Femur (tissue), 1 donor: ENCODE data around the gene PTPN14.

Experiments used
- DNase-seq: peaks from one replicate; pipeline ENCODE4 v3.0.0-alpha.2; 2017

PTPN14 gene

DNA sequence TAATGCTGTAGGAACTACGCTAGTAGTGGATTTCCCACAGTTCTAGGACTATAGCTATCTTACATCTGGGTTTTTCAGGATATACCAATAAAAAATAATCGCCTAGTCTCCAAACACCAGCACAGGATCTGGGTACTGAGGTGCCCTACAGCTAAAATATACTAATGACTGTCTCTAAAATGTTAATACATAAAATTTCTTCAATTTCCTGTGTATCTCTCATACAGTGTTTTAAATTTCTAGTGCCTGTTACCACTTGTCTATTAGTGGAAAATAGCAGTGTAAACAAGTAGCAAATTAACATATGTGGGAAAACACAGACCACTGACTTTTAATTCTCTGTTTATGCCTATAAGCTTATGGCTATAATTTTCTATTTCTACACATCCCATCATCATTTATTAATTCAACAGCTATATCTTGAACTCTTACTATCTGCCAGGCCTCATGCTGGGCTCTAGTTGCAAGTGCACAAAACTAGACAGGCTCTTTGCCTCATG is 16.1 kb upstream of the PTPN14 start:
- DNase-seq: no peak

DNA sequence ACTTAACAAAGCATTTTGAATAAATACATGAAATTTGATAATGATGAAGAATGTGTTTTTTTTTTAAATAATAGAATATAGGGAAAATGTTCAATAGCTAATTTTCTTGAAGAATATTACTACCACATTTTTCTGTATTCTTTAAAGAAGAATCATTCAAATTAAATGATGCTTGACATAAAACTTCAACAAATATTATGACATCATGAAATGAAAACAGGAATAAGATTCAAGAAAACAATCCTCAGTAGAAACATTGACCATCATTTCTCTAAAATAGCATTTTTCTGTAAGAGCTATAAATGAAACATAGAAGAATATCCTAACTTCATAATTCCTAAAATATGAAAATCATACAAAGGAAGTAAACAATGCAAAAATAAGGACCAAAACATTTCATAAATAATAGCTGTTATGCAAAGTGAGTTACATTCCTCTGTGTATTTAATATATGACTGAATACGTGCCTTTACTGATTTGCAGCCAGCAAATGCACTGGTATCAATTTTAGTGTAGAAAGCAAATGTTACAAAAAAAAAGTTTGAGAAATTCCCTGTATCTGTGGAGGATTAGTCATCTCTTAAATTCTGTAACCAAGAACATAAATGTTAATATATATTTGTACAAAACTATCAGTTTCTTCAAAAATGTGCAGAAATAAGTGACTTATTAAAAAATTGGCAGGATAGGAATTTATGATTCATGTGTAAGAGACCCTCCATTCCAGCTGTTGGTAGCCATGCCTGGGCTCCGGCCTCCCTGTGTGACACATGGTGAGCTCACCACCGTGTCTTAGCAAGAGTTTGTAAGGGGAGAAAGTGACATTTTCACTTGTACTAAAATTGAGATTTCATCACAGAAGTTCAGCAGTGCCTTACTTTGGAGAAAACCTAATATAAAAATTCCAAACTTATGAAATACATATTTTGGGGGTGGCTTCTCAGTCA is 15.0 kb upstream of the PTPN14 start:
- no peak for DNase-seq

GRCh38 chr1:214565310-214565709 is 13.9 kb upstream of the PTPN14 start:
- no peak for DNase-seq

DNA sequence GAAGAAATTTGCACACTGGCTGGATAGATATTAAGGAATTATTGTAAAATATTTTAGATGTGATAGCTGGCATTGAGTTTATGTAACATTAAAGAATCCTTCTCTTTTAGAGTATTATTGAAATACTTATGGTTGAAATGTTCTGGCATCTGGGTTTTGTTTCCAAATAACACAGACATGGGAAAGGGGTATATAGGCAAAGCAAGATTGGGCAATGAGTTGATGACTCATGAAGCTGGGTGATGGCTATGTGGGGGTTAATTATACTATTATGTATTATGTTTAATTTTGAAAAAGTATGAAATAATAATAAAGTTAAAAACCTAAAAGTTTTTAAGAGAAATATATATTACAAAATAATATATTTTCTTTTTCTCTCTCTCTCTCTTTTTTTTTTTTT is 12.5 kb upstream of the PTPN14 start:
- DNase-seq: no peak

- no peak for DNase-seq
These were observed 6.7 kb upstream of the PTPN14 start for GRCh38 chr1:214557952-214558735.

DNA sequence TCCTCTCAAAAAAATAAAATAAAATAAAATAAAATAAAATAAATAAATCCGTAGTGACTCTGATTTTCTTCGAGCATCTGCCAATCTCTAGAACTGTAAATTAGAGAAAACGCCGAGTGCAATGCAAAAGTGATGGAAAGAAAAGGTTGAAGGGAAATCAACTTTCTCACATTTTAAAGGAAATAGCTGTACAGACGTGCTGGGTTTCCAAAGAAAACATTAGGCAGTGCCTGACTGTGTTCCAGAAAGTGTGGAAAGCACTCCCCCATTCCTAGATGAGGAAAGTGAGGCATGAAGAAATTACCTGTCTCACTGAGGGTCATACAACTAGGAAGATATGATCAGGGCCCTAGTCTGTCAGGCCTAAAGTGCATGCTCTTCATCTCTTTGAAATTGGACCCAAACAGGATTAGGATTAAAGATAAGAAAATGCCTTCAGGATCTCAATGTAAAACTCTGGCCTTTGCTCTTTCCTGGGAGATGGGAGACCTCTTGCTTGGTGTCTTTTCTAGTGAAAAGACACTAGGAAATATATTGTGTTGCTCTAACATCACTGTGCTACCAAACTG is 1.8 kb upstream of the PTPN14 start:
- no peak for DNase-seq

- peak; percentile 88 for DNase-seq
These were observed 789 bp upstream of the PTPN14 start for GRCh38 chr1:214552174-214552608.

- DNase-seq: peak; percentile 64
These were observed 456 bp downstream of the PTPN14 start for GRCh38 chr1:214550857-214551435.

GRCh38 chr1:214550013-214550856 is 1.2 kb downstream of the PTPN14 start:
- DNase-seq: peak; percentile 36

GRCh38 chr1:214549604-214550003 is 1.8 kb downstream of the PTPN14 start:
- no peak for DNase-seq

- DNase-seq: peak; percentile 63
These were observed 2.4 kb downstream of the PTPN14 start for GRCh38 chr1:214548988-214549387.

- DNase-seq: no peak
These were observed 3.1 kb downstream of the PTPN14 start for GRCh38 chr1:214548271-214548670.

- no peak for DNase-seq
These were observed 3.7 kb downstream of the PTPN14 start for GRCh38 chr1:214547747-214548146.

DNA sequence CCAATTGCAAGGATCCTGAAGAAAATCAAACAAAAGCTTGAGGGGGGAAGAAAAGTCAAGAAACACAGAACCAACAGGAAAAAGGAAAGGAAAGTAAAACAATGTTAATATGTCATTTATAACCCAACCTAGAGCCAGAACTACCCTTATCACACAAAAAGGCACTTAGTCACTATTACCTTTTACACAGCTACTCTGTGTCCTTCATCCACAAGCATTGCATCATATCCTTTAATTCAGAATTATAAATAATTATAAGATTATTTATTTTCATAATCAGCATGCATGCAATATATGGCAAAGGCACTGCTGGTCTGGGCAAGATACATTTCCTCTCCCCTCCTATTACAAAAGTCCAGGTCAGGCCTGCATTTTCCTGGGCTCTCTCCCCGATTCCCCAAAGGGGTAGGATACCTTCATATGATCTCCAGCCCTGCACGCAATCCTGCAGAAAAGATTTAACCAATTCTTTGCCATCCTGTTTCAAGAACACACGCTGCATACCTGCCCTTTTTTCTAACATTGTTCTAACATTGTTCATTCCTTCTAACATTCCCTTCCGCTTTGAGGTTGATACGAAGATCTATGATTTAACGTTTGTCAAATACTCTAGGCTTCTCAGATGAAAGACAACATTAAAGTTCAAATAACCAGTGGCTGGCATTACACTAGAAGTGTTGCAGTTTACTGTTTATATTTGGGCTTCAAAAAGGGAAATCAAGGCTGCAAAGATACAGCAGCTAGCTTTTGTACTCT is 4.3 kb downstream of the PTPN14 start:
- DNase-seq: no peak

DNA sequence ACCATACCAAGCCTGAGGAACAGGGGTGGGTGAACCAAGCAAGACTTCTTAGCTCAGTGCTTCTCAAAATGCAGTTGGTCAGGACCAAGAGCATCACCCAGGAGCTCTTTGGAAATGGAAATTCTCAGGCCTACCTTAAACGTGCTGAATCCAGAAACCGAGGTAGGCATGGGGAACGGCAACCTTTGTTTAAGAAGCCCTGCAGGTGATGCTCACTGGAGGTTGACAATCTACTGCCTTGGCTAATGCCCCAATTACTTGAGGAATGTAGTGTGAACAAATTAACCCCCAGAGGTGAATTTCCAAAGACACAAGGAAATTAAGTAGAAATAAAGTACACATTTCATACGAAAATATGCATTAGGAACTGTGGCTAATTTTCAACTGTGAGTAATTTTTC is 5.3 kb downstream of the PTPN14 start:
- no peak for DNase-seq

DNA sequence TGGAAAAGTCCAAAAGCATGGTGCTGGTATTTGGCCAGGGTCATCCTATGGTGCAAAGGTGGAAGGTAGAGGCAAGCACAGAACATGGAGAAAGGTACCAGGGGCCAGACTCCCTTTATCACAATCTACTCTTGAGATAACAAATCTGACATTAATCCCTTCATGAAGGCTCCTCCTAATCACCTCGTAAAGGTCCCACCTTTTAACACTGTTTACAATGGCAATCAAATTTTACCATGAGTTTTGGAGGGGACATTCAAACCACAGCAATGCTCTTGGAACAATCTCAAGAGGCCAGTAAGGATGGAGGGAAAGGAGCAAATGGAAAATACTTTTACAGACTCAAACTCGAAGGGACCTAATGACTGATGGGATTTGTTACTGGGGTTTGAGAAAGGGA is 6.1 kb downstream of the PTPN14 start:
- DNase-seq: no peak

- no peak for DNase-seq
These were observed 6.6 kb downstream of the PTPN14 start for GRCh38 chr1:214544791-214545190.

DNA sequence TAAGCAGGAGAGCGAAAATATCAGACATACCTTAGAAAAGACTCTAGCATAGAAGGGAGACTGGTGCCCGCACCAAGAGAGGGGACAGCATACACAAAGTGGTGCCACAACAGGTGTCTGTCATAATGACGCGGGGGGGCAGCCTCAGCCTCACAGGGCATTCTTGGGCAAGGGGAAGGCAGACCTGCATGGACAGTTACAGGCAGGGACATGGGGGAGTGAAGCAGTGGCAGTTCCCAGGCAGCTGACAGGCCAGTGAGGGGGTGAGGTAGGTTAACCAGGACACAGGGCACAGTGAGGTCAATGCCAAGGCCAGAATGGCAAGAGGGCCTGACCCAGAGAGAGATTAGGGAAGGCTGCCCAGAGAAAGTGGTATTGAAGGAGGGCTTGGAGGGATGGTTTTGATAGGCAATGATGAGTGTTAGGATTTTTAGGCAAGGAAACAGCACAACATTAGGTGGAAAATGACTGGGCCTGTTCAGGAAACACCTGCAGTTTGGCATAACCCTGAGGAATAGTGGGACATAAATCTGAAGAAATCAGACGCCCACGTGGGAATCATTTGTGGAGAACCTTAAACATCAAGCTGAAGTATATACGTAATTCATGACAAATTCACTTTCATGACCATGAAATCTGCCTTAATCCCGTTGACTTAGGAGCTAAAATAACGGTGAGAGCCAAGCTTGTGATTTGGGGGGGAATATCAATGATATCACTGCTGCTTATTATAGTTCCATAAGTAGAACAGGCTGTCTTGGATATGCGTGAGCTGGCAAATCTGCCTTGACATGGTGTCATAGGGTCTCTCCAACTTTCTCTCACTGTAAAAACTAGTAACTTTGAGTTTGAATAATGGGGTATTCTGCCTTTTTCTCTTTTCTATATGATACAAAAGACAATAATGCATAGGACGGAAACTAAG is 8.9 kb downstream of the PTPN14 start:
- DNase-seq: no peak

DNA sequence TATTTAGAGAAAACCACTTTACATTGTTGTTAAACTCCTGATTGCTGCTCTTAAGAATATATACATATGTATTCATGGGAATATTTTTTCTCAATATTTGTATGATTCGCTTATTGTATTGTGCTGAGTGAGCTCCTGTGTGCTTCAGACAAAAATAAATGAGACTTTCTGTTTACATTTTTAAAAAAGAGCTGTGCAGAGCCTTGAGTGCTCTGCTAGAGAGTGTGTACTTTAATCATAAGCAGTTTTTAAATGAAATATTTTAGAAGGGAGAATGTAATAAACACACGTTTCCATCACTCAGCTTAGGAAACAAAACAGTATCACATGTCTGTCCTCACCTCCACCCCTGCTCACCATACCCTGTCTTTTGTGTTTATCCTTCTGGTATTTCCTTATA is 9.7 kb downstream of the PTPN14 start:
- no peak for DNase-seq

DNA sequence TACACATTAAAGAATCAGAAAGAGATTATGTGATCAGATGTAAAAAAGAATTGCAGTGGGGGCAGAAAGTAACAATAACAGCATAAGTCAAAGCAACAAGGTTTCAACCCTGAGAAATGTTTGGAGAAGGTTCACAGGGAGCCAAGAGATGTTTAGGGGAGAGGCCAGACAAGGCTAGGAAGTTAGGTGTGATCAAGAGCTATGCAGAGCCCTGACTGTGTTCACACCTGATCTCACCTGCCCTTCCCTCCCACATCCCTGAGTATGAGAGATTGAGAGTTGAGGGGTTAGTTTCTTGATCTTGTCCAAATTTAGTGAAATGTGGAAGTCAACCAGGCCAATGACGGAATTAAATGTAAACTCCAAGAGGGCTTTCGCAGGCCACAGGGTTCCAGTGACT is 10.2 kb downstream of the PTPN14 start:
- no peak for DNase-seq
